GM23248 (cell line): ENCODE data around the gene TOR3A.

ENCODE experiments used
- EZH2 ChIP-seq: fragments of 200-600 bp; sonication (generic); IDR thresholded peaks from 2 replicates; pipeline ENCODE4 v1.6.1; 2018; ENCODE audit warnings: antibody characterized with exemption, mild to moderate bottlenecking; ENCODE audit not compliant: insufficient read depth, poor library complexity, severe bottlenecking
- EZH2phosphoT487 ChIP-seq: fragments of 200-600 bp; sonication (generic); IDR thresholded peaks from 2 replicates; pipeline ENCODE4 v1.6.1; 2018; ENCODE audit warnings: antibody characterized with exemption, moderate library complexity, mild to moderate bottlenecking, low read depth; ENCODE audit not compliant: insufficient read depth

DNA sequence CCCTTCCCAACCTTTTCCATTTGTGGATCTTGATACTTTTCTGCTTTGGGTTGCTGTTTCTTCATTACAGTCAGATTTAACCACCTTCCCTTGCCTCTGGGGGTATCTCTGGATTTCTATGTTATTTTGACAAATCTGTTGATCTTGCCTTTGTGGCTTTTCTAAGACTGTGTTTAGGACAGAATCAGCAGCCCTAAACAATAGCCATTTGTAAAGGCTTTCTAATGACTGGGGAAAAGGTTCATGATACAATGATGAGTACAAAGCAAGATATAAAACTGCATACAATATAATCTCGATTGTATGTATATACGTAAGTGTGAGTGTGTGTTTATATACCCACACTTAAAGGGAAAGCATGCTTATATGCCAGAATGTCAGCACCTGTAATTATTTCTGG, 28.4 kb upstream of the TOR3A start:
- TF ChIP-seq EZH2 (no peak), EZH2phosphoT487 (no peak)
